Subcutaneous abdominal adipose tissue (tissue), 5 donors: ENCODE measurements around the gene SHROOM1.
"Not testable (repeated sequence)": the region's sequence is repeated elsewhere in the genome, so short reads cannot be mapped to it uniquely, and the experiment has no call there.

Experiments
- H3K27ac ChIP-seq: one replicate; pipeline ENCODE4 v1.7.0; 2013; ENCODE audit warnings: low read depth, mild to moderate bottlenecking, inconsistent platforms, low read length, moderate library complexity
- H3K27me3 ChIP-seq, 5 donors: one replicate each; pipeline ENCODE4 v1.7.0; 2013; ENCODE audit warnings: low read length in 5 of 5, inconsistent platforms in 1 of 5; ENCODE audit not compliant: control insufficient read depth in 5 of 5, insufficient read depth in 4 of 5
- H3K36me3 ChIP-seq, 5 donors: one replicate each; pipeline ENCODE4 v1.7.0; 2013; ENCODE audit warnings: low read length in 5 of 5; ENCODE audit not compliant: control insufficient read depth in 5 of 5, insufficient read depth in 5 of 5
- H3K4me1 ChIP-seq, 5 donors: one replicate each; pipeline ENCODE4 v1.7.0; 2013; ENCODE audit warnings: low read length in 5 of 5, mild to moderate bottlenecking in 3 of 5, moderate library complexity in 1 of 5; ENCODE audit not compliant: control insufficient read depth in 5 of 5, insufficient read depth in 5 of 5
- H3K4me3 ChIP-seq, 5 donors: one replicate each; pipeline ENCODE4 v1.7.0; 2013; ENCODE audit warnings: low read length in 5 of 5, low read depth in 1 of 5
- H3K9ac ChIP-seq, 5 donors: one replicate each; pipeline ENCODE4 v1.7.0; 2013; ENCODE audit warnings: low read length in 5 of 5, mild to moderate bottlenecking in 4 of 5, moderate library complexity in 3 of 5
- H3K9me3 ChIP-seq, 5 donors: one replicate each; pipeline ENCODE4 v1.7.0; 2013; ENCODE audit warnings: low read length in 5 of 5; ENCODE audit not compliant: control insufficient read depth in 5 of 5
- donor health status: healthy.
- donor health status: healthy.
- donor health status: healthy.
- donor health status: healthy.
- donor health status: healthy.

SHROOM1 gene

GRCh38 chr5:132868754-132869153 lies 38.3 kb upstream of the SHROOM1 start:
- Histone ChIP-seq H3K36me3 (peaks cover 0 to 38% (median 23%) of the 10 kb centered on the region in 5 donors), H3K9ac (peak overlapping the region in 1 of 5 donors; percentile 36), H3K4me3 (no peak overlapping the region), H3K9me3 (no peaks in the 10 kb centered on the region), H3K27ac (no peak overlapping the region), H3K4me1 (peaks cover 0 to 36% (median 28%) of the 10 kb centered on the region in 5 donors), H3K27me3 (no peaks in the 10 kb centered on the region)

DNA sequence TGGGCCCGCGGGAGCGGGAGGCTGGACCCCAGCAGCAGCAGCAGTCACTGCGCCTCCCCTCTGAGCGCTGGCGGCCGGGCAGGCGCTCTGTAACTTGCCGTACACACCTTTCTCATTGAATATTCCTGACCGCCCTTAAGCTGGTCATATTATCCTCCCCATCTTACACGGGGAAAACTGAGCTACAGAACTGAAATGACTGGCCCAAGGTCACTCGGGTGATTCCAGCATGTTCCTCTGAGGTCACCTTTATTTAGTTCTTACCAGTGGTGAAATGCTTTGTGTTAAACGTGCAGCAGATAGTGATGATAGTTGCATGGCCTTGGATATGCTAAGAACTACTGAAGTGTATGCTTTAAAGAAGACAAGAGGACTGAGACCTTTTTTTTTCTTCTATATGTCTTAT lies 36.6 kb upstream of the SHROOM1 start:
- Histone ChIP-seq H3K27ac (peak overlapping the region; percentile 94), H3K9me3 (no peaks in the 10 kb centered on the region), H3K4me3 (peak overlapping the region; percentile 68 to 92 (median 81)), H3K4me1 (peaks cover 0 to 25% (median 15%) of the 10 kb centered on the region in 5 donors), H3K9ac (peak overlapping the region; percentile 70 to 95 (median 82)), H3K27me3 (no peaks in the 10 kb centered on the region), H3K36me3 (peaks cover 0 to 32% (median 17%) of the 10 kb centered on the region in 5 donors)

- Histone ChIP-seq H3K9me3 (no peaks in the 10 kb centered on the region), H3K9ac (peak within 1 kb of the TSS; percentile 70 to 95 (median 82)), H3K4me3 (peak within 1 kb of the TSS; percentile 68 to 92 (median 81)), H3K27ac (peak within 1 kb of the TSS; percentile 94), H3K27me3 (no peaks in the 10 kb centered on the region), H3K4me1 (peaks cover 0 to 25% (median 15%) of the 10 kb centered on the region in 5 donors), H3K36me3 (peaks cover 0 to 27% (median 16%) of the 10 kb centered on the region in 5 donors)
These were observed 36.0 kb upstream of the SHROOM1 start, which contains the start of the genes GDF9 and UQCRQ for GRCh38 chr5:132866342-132867045. Gene GDF9, minus strand, starts transcription at chr5:132866469. Its CDS starts 1,936 bp downstream, at chr5:132864533. Gene UQCRQ, plus strand, starts transcription at chr5:132866642. Its CDS starts 240 bp downstream, at chr5:132866882.

GRCh38 chr5:132865668-132866341 lies 35.4 kb upstream of the SHROOM1 start:
- H3K4me3 ChIP-seq: peak overlapping the region; percentile 58 to 92 (median 81)
- peaks cover 0 to 25% (median 15%) of the 10 kb centered on the region in 5 donors for H3K4me1 ChIP-seq
- H3K9me3 ChIP-seq: no peaks in the 10 kb centered on the region
- H3K27me3 ChIP-seq: no peaks in the 10 kb centered on the region
- H3K27ac ChIP-seq: peak overlapping the region; percentile 94
- peaks cover 0 to 22% (median 16%) of the 10 kb centered on the region in 5 donors for H3K36me3 ChIP-seq
- H3K9ac ChIP-seq: peak overlapping the region; percentile 12 to 95 (median 82)

DNA sequence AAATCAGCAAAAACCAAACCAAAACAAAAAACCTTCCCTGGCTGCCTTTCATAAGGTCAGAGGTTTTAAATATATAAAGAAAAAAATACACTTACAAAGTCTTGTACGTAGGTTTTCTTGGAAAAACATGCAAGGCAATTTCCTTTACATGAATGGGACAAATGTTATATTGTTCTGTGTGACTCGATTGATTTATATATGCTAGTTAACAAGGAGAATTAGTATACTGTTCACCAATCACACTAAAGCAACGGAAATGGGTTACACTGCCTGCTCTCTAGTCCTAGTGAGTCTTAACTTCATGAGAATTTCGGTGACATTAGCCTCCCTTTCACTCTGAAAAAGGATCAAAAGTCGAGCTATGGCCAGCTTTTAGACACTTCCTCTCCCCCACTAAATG lies 30.3 kb upstream of the SHROOM1 start:
- peaks cover 0 to 5% (median 3%) of the 10 kb centered on the region in 5 donors for H3K4me1 ChIP-seq

GRCh38 chr5:132859889-132860437 lies 29.5 kb upstream of the SHROOM1 start:
- no peaks in the 10 kb centered on the region for H3K4me1 ChIP-seq
- H3K4me3 ChIP-seq: no peak overlapping the region
- H3K9me3 ChIP-seq: no peaks in the 10 kb centered on the region
- no peak overlapping the region for H3K27ac ChIP-seq
- no peaks in the 10 kb centered on the region for H3K36me3 ChIP-seq
- no peak overlapping the region for H3K9ac ChIP-seq
- peaks cover 0 to 3% (median 0%) of the 10 kb centered on the region in 5 donors for H3K27me3 ChIP-seq

More for the DNA sequence above, 30.3 kb upstream of the SHROOM1 start:
- H3K36me3 ChIP-seq: no peaks in the 10 kb centered on the region
- no peaks in the 10 kb centered on the region for H3K27me3 ChIP-seq
- no peaks in the 10 kb centered on the region for H3K9me3 ChIP-seq
- no peak overlapping the region for H3K9ac ChIP-seq
- H3K27ac ChIP-seq: no peak overlapping the region
- no peak overlapping the region for H3K4me3 ChIP-seq

DNA sequence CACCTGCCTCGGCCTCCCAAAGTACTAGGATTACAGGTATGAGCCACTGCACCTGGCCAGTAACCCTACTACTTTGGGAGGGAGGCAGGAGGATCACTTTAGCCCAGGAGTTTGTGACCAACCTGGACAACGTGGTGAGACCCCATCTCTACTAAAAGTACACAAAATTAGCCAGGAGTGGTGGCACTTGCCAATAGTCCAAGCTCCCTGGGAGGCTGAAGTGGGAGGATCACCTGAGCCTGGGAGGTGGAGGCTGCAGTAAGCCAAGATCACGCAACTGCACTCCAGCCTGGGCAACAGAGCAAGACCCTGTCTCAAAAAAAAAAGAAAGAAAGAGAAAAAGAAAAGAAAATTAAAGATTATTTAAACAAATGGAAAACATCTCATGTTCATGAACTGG lies 25.6 kb upstream of the SHROOM1 start:
- H3K4me1 ChIP-seq: no peaks in the 10 kb centered on the region
- H3K9ac ChIP-seq: no peak overlapping the region
- H3K4me3 ChIP-seq: no peak overlapping the region
- no peaks in the 10 kb centered on the region for H3K36me3 ChIP-seq
- no peak overlapping the region for H3K27ac ChIP-seq
- H3K27me3 ChIP-seq: peaks cover 0 to 3% (median 0%) of the 10 kb centered on the region in 5 donors
- no peaks in the 10 kb centered on the region for H3K9me3 ChIP-seq

DNA sequence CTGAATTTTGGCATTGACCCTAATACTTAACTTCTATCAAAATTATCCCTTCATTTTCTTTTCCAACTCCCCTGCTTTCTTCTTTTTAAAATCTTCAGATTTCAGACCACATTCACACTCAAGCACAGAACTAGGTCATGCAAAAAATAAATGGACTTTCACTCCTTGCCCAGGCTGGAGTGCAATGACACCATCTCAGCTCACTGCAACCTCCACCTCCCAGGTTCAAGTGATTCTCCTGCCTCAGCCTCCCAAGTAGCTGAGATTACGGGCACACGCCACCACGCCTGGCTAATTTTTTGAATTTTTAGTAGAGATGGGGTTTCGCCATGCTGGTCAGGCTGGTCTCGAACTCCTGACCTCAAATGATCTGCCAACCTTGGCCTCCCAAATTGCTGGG lies 24.5 kb upstream of the SHROOM1 start:
- H3K27me3 ChIP-seq, H3K27ac ChIP-seq, H3K4me3 ChIP-seq, H3K4me1 ChIP-seq, H3K9me3 ChIP-seq, H3K36me3 ChIP-seq, H3K9ac ChIP-seq: not testable (repeated sequence)

- Histone ChIP-seq H3K4me3 (no peak overlapping the region), H3K27me3 (peaks cover 0 to 3% (median 0%) of the 10 kb centered on the region in 5 donors), H3K27ac (no peak overlapping the region), H3K9ac (no peak overlapping the region), H3K36me3 (no peaks in the 10 kb centered on the region), H3K4me1 (no peaks in the 10 kb centered on the region), H3K9me3 (no peaks in the 10 kb centered on the region)
These were observed 23.9 kb upstream of the SHROOM1 start for GRCh38 chr5:132854301-132854700.

- H3K9me3 ChIP-seq: no peaks in the 10 kb centered on the region
- no peaks in the 10 kb centered on the region for H3K36me3 ChIP-seq
- peaks cover 0 to 3% (median 0%) of the 10 kb centered on the region in 5 donors for H3K27me3 ChIP-seq
- H3K4me1 ChIP-seq: no peaks in the 10 kb centered on the region
- no peak overlapping the region for H3K4me3 ChIP-seq
- H3K27ac ChIP-seq: no peak overlapping the region
- no peak overlapping the region for H3K9ac ChIP-seq
These were observed 23.3 kb upstream of the SHROOM1 start for GRCh38 chr5:132853790-132854189.
